D721Med (cell line): Measurements from ENCODE around the gene BRAF.
"Not testable (repeated sequence)": the region's sequence is repeated elsewhere in the genome, so short reads cannot be mapped to it uniquely, and the experiment has no call there.

Experiments
- DNase-seq: peaks from one replicate; pipeline ENCODE4 v3.0.0; 2011; ENCODE audit warnings: low spot score; ENCODE audit not compliant: insufficient read length
- FAIRE-seq: peaks from 2 replicates; lab custom pipeline; 2011; peaks lifted over from hg19 to GRCh38; lab: Jason Lieb, UNC
- CTCF ChIP-seq: IDR thresholded peaks from 2 replicates; pipeline ENCODE4 v1.5.1; 2012; ENCODE audit warnings: mild to moderate bottlenecking, control low read depth; ENCODE audit not compliant: insufficient read depth; ENCODE audit errors: missing control alignments

Gene BRAF

GRCh38 chr7:140924821-140925421, at the start of gene BRAF:
BRAF (minus strand) TSS chr7:140924929; CDS start chr7:140924703, 226 bp downstream.
- TF ChIP-seq CTCF: no peak
- FAIRE-seq (no peak), DNase-seq (peak; percentile 37)

DNA sequence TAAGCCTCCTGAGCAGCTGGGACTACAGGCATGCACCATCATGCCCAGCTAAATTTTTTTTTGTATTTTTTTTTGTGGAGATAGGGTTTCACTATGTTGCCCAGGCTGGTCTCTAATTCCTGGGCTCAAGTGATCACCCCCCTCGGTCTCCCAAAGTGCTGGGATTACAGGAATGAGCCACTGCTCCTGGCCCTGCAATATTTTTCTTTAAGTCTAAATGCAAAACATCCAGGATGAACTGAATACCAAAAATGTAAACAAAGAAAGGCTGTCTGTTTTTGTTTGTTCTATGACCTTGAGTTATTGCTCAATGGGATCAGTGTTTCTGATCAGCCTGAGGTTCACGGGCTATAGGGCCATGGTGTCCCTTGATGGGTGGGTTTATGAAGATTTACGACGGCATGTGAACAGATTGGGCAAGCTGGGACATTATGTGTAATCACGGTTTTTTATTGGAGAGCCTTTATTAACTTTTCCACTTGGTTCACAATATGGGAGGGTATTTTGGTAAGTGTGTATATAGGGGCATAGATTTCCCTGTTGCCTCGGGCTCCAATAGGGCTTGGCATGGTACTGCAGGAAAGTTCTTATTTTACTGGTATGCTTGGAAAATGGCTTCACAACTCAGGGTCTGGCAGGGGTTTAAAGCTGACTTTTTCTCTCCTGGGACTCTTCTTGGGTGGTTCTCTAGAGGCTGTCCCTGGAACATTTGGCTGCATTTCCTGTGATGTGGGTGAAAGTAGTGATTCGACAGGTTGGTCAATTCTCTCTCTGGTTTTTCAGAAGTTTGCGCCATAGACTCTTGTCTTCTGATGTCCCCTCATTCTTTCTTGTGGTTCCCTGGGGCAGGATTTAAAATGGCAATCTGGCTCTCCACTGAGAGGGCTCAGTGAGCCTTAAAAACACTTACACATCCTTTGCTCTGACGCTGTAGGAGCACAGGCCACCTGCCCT, 48.4 kb upstream of the BRAF start:
- FAIRE-seq (no peak), DNase-seq (no peak)
- TF ChIP-seq CTCF: no peak

DNA sequence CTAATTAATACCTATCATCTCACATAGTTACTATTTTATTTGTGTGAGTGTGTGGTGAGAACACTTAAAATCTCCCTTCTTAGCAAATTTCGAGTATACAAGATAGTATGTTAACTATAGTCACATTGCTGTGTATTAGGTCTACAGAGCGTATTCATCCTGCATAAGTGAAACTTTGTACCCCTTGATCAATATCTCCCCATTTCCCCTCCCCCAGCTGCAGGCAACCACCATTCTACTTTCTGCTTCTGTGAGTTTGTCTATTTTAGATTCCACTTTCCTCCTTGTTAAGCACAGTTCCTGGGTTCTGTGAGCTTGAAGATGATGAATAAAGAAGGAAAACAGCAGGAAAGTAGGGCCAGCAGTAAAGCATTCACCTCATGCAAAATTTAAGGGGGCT, 47.6 kb upstream of the BRAF start:
- DNase-seq (no peak), FAIRE-seq (no peak)
- TF ChIP-seq CTCF: no peak

DNA sequence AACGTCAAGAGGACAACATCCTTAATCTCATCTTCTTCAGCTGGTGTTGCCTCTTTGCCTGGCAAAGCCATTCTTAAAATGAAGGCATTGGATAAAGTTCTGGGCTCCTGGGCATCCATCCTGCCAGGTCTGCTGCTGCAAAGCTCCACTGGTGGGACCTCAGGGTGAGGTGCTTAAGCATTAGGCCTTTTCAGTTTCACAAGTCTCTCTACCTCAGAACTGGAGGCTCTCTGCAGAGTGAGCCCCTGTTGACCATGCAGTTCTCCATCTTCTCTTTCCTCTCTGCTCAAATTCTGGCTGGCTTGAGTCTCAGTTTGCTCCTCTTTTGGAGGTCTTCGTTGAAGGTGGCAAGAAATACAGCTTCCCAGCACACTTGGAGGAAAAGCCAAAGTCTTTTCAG, 42.7 kb upstream of the BRAF start:
- no peak for DNase-seq
- TF ChIP-seq CTCF: no peak
- FAIRE-seq: no peak

DNA sequence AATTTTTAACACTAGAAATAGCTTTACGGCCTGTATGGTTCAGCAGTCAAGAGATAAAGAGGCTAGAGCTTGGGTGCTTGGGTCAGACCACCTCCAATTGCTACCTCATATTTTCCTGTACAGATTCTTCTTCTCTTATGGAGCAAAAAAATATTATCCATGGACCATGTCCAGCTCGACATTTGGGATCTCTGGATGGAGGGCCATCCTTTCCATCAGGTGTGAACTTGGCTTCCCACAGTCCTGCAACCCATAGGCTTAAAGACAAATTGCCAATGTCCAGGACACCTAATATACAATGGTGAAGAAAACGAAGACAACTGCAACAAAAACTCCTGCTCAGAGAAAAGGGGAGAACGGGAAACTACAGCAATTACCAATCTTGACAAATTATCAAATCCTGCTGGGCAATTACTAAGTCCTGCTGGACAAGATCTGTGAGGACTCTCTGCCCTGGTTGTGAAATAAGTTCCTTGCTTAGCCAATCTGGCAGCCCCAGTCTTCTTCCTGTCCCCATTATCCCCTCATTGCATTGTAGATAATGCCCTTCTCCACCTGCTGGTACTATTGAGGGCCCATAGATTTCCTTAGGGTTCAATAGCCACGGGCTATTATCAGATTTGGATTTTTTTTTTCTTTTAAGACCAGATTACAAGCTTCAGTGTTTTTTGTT, 42.0 kb upstream of the BRAF start:
- no peak for TF ChIP-seq CTCF
- FAIRE-seq (no peak), DNase-seq (no peak)

- FAIRE-seq: no peak
- no peak for TF ChIP-seq CTCF
- no peak for DNase-seq
Observed at GRCh38 chr7:140961117-140961516, 36.4 kb upstream of the BRAF start.

DNA sequence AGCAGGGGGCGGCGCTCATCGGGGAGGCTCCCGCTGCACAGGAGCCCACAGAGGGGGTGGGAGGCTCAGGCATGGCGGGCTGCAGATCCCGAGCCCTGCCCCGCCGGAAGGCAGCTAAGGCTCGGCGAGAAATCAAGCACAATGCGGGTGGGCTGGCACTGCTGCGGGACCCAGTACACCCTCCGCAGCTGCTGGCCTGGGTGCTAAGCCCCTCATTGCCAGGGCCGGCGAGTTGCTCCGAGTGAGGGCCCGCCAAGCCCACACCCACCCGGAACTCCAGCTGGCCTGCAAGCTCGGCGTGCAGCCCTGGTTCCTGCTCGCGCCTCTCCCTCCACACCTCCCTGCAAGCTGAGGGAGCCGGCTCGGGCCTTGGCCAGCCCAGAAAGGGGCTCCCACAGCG, 32.3 kb upstream of the BRAF start:
- DNase-seq, FAIRE-seq: not testable (repeated sequence)
